Endodermal cell (in vitro differentiated cells): ENCODE data around the gene C2CD5. TPM values are rescaled to one million over a fixed set of nuclear protein-coding genes. Genes with fewer than 3 reads are reported as not detected.
A peak's percentile ranks its signal among the peaks of the same experiment; 100 is the strongest.

Experiments used
- DNase-seq: peaks from one replicate; pipeline ENCODE4 v3.0.0-alpha.2; 2017
- H3K27ac ChIP-seq: 2 replicates; pipeline ENCODE4 v1.5.1; 2013; ENCODE audit warnings: mild to moderate bottlenecking, low read depth, low read length, moderate library complexity
- H3K27me3 ChIP-seq: 2 replicates; pipeline ENCODE4 v1.6.1; 2013; ENCODE audit warnings: mild to moderate bottlenecking, low read length, moderate library complexity; ENCODE audit not compliant: insufficient read depth, control insufficient read depth, poor library complexity, severe bottlenecking
- H3K36me3 ChIP-seq: 2 replicates; pipeline ENCODE4 v1.7.0; 2013; ENCODE audit warnings: mild to moderate bottlenecking, low read length, moderate library complexity; ENCODE audit not compliant: control insufficient read depth, insufficient read depth
- H3K4me1 ChIP-seq: one replicate; pipeline ENCODE4 v1.7.0; 2013; ENCODE audit warnings: low read length; ENCODE audit not compliant: control insufficient read depth, insufficient read depth
- H3K4me3 ChIP-seq: 2 replicates; pipeline ENCODE4 v1.5.1; 2013; ENCODE audit warnings: mild to moderate bottlenecking, low read length, moderate library complexity
- H3K9ac ChIP-seq: 2 replicates; pipeline ENCODE4 v1.6.1; 2013; ENCODE audit warnings: mild to moderate bottlenecking, low read length, moderate library complexity; ENCODE audit not compliant: poor library complexity, severe bottlenecking; ENCODE audit errors: extremely low read depth
- H3K9me3 ChIP-seq: 2 replicates; pipeline ENCODE4 v1.6.1; 2013; ENCODE audit warnings: mild to moderate bottlenecking, low read length, moderate library complexity; ENCODE audit not compliant: control insufficient read depth
- H3K27ac Mint-ChIP-seq: 2 replicates; pipeline ENCODE4 v1.8.0; 2020; ENCODE audit warnings: mixed read lengths
- H3K27me3 Mint-ChIP-seq: 2 replicates; pipeline ENCODE4 v1.8.0; 2021; ENCODE audit warnings: mild to moderate bottlenecking, mixed read lengths; ENCODE audit not compliant: insufficient read depth
- H3K36me3 Mint-ChIP-seq: 2 replicates; pipeline ENCODE4 v1.8.0; 2020; ENCODE audit warnings: low read depth, mixed read lengths
- H3K4me1 Mint-ChIP-seq: 2 replicates; pipeline ENCODE4 v1.8.0; 2020; ENCODE audit warnings: mixed read lengths
- H3K4me3 Mint-ChIP-seq: 2 replicates; pipeline ENCODE4 v1.8.0; 2020; ENCODE audit warnings: mild to moderate bottlenecking, moderate library complexity, mixed read lengths
- H3K9me3 Mint-ChIP-seq: 2 replicates; pipeline ENCODE4 v1.8.0; 2020; ENCODE audit warnings: mild to moderate bottlenecking, mixed read lengths
- WGBS, 2 experiments: methylation state at CpG; one replicate each; pipeline versions ENCODE4 v1.1.5 to v1.1.7; 2013; ENCODE audit warnings: missing lambda C conversion rate in 2 of 2, mixed read lengths in 1 of 2; ENCODE audit not compliant: insufficient coverage in 1 of 2, insufficient read length in 1 of 2; 5-methylcytosine and 5-hydroxymethylcytosine counted together
- long read RNA-seq, 4 experiments: library from polyadenylated mRNA in 2 of 4; library from RNA in 1 of 4; library from capped mRNA in 1 of 4; stranded (forward) in 3 of 4; unstranded in 1 of 4; transcript quantifications; one replicate each; pipeline ENCODE4 v2.0.0, GENCODE V29; 2020 to 2021; ENCODE audit warnings: inconsistent platforms in 1 of 4
- polyA plus RNA-seq, 2 experiments: library from polyadenylated mRNA; stranded (reverse); fragments of 50-300 nt; gene quantifications; one replicate each; pipeline ENCODE4 v1.2.3, GENCODE V29; 2013
- total RNA-seq, 2 donors: library from RNA; stranded (reverse); fragmentation: NEBNext Ultra II Directional in 1 of 2; extraction: Animal tissue kit (Norgen Biotek cat#: 25700) in 1 of 2; gene quantifications; 2 replicates in 1 of 2; 3 replicates in 1 of 2; pipeline ENCODE4 v1.2.1, GENCODE V29; 2021
- TF ChIP-seq, protein P1 (sequence below): fragments of 200-600 bp; sonication (generic); conservative IDR thresholded peaks from 2 replicates; pipeline ENCODE4 v1.5.0; 2021; ENCODE audit warnings: antibody characterized with exemption, mild to moderate bottlenecking

Gene C2CD5
- 10 to 100 TPM; 29.2 to 59.8 TPM for total RNA-seq
- 42.4 TPM for polyA plus RNA-seq (2013, experiment 1 of 2)
- polyA plus RNA-seq (2013, experiment 2 of 2) = 36.3 TPM
- long read RNA-seq, experiment 1, full-length matches to known transcripts = 2 of 7 reads
- long read RNA-seq, experiment 1, partial matches to known transcripts = 2 of 7 reads
- long read RNA-seq, experiment 1, other reads (novel, unspliced or antisense) = 3 of 7 reads
- long read RNA-seq, experiment 2, full-length matches to known transcripts = 11 of 41 reads
- long read RNA-seq, experiment 2, partial matches to known transcripts = 15 of 41 reads
- long read RNA-seq, experiment 2, other reads (novel, unspliced or antisense) = 15 of 41 reads
- long read RNA-seq, experiment 3, full-length matches to known transcripts = 111 of 189 reads
- long read RNA-seq, experiment 3, partial matches to known transcripts = 41 of 189 reads
- long read RNA-seq, experiment 3, other reads (novel, unspliced or antisense) = 37 of 189 reads
- long read RNA-seq, experiment 4, partial matches to known transcripts = 1 of 3 reads
- long read RNA-seq, experiment 4, other reads (novel, unspliced or antisense) = 2 of 3 reads

DNA sequence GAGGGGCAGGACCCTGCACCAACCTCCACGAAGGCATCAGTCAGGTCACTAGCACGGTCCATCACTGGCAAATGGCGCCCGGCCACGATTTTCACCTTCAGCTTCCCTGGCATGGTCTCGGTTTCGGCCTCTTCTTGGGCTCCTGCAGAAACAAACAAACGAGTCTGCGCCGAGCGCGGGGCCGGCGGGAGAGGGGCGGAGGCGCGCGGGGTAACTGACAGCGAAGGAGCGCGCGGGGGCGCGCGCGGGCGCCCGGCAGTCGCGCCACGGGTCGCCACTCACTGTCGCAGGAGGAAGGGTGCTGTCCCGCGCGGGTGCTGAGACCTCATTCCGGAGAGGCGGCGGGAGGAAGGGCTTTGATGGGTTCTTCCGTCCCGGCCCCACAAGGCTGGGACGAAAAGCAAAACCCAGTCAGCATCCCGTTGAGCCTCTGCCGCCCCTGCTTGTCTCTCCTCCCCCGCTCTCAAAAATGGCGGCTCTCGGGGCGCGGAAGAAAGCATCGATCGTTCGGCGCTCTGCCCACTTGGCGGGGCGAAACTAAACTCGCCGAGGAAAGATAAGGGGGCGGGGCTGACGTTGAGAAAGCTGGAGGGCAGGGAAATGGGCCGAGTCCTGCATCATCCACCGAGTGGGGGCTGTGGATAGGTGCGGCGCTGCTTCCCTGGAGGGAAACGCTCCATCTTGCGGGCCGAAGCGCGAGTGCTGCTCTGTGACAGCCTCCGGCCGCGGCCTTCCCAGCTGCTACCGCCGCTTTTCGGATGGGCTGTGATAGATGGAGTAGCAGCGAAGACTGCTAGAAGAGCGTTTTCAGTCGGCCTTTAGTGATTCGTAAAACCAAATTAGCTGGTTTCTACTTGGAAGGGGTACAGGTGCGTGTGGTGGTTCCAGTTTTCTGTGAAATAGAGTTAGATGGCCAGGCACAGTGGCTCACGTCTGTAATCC is at the start of gene C2CD5:
C2CD5 (minus strand) TSS at position 505 of the 942 bp plus-strand sequence; CDS start at position 113, 392 bp downstream.
- no peaks in the 10 kb centered on the region for H3K9me3 ChIP-seq
- 2 to 11% methylated on average over 14 to 80 of the region's 80 CpGs for WGBS, 2 experiments
- no peaks in the 10 kb centered on the region for H3K4me1 ChIP-seq
- peak within 1 kb of the TSS; percentile 87 for H3K27ac Mint-ChIP-seq
- H3K27me3 Mint-ChIP-seq = no peaks in the 10 kb centered on the region
- peak within 1 kb of the TSS; percentile 95 for H3K4me3 ChIP-seq
- H3K4me1 Mint-ChIP-seq = peaks cover 10% of the 10 kb centered on the region
- peaks cover 3% of the 10 kb centered on the region for H3K9me3 Mint-ChIP-seq
- TF ChIP-seq, protein P1, sequence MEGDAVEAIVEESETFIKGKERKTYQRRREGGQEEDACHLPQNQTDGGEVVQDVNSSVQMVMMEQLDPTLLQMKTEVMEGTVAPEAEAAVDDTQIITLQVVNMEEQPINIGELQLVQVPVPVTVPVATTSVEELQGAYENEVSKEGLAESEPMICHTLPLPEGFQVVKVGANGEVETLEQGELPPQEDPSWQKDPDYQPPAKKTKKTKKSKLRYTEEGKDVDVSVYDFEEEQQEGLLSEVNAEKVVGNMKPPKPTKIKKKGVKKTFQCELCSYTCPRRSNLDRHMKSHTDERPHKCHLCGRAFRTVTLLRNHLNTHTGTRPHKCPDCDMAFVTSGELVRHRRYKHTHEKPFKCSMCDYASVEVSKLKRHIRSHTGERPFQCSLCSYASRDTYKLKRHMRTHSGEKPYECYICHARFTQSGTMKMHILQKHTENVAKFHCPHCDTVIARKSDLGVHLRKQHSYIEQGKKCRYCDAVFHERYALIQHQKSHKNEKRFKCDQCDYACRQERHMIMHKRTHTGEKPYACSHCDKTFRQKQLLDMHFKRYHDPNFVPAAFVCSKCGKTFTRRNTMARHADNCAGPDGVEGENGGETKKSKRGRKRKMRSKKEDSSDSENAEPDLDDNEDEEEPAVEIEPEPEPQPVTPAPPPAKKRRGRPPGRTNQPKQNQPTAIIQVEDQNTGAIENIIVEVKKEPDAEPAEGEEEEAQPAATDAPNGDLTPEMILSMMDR = peak; percentile 72
- peak within 1 kb of the TSS; percentile 82 for H3K4me3 Mint-ChIP-seq
- DNase-seq = peak; percentile 100
- no peaks in the 10 kb centered on the region for H3K36me3 ChIP-seq
- no peaks in the 10 kb centered on the region for H3K27me3 ChIP-seq
- peak within 1 kb of the TSS; percentile 86 for H3K27ac ChIP-seq
- H3K36me3 Mint-ChIP-seq = peaks cover 9% of the 10 kb centered on the region
- peak within 1 kb of the TSS; percentile 63 for H3K9ac ChIP-seq

GRCh38 chr12:22593864-22594263 is 49.5 kb upstream of the C2CD5 start:
- no peaks in the 10 kb centered on the region for H3K4me1 ChIP-seq
- Mint-ChIP-seq H3K9me3 (no peaks in the 10 kb centered on the region), H3K27me3 (no peaks in the 10 kb centered on the region), H3K27ac (no peak overlapping the region), H3K4me1 (no peaks in the 10 kb centered on the region), H3K4me3 (no peak overlapping the region), H3K36me3 (no peaks in the 10 kb centered on the region)
- no peaks in the 10 kb centered on the region for H3K27me3 ChIP-seq
- H3K36me3 ChIP-seq = no peaks in the 10 kb centered on the region
- no peak overlapping the region for H3K9ac ChIP-seq
- H3K9me3 ChIP-seq = no peaks in the 10 kb centered on the region
- DNase-seq = no peak
- H3K4me3 ChIP-seq = no peak overlapping the region
- TF ChIP-seq, protein P1 = no peak
- H3K27ac ChIP-seq = no peak overlapping the region

DNA sequence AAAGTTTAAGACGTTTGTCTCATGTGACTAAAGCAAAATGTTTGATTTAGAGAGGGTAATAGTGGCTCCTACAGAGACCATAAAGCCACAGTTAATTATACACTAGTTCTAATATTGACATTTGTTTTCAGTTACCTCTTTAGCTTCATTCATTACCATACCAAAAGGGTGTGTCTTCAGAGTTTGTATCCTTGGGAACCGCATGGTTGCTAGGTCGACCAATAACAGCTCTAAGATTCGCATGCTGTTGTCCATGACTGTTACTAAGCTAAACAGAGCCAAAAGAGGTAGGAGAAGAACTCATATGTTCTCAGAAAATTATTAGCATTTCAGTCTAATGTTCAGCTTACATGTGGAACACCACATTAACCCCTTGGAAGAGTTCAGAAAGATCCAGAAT is 44.5 kb upstream of the C2CD5 start:
- WGBS, 2 experiments = 90% methylated on average over 3 of the region's 4 CpGs
- Mint-ChIP-seq H3K4me3 (no peak overlapping the region), H3K4me1 (no peaks in the 10 kb centered on the region), H3K27me3 (no peaks in the 10 kb centered on the region), H3K27ac (no peak overlapping the region), H3K36me3 (no peaks in the 10 kb centered on the region), H3K9me3 (no peaks in the 10 kb centered on the region)
- Histone ChIP-seq H3K27me3 (no peaks in the 10 kb centered on the region), H3K27ac (no peak overlapping the region), H3K4me1 (no peaks in the 10 kb centered on the region), H3K4me3 (no peak overlapping the region), H3K9ac (no peak overlapping the region), H3K36me3 (no peaks in the 10 kb centered on the region), H3K9me3 (no peaks in the 10 kb centered on the region)
- no peak for DNase-seq
- TF ChIP-seq, protein P1 = no peak
